ENCODE measurements around the gene CD247.

CD247 gene

DNA sequence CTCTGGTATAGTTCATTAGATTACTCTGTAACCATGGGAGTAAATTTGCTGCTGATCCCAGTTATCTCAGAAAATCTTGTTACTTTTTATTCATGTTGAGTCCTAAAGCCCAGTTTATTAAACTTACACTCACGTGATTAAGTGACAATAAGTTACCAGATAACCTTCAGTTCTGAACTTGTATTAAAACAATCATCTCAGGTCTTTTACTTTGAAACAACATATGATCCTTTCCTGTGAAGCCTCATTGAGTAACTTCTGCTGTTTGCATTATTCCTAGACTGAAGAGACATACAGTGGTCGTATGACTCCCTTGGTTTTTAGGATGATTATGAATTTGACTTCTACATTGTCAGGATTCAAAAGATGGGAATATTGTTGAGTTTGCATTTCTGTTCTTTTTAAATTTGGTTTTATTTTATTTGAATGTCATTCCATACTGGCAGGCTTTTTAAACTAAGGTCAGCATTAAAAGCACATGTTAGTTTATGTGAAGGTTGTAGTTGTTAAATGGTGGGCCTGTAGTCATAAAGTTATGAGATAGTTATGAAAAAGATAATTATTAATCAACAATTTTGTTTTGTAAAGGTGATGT, 117.9 kb downstream of the CD247 start:
- DNase-seq: no peak

DNA sequence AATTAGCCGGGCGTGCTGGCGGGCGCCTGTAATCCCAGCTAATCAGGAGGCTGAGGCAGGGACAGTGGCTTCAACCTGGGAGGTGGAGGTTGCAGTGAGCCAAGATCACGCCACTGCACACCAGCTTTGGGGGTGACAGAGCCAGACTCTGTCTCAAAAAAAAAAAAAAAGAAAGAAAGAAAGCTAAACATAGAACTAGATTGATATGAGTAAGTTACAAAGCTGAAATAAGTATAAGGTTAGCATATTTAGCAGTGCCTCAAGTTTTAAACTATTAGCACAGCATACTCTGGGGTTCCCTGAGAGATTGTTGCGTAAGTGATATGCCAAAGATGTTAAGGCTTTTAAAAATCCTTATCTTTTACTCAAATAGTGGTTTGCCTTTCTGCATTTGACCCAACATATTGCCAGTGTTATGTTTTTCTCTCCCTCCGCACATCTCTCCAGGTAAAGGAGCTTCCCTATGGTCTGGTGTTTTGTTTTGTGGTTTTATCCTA, 126.1 kb downstream of the CD247 start:
- no peak for DNase-seq

DNA sequence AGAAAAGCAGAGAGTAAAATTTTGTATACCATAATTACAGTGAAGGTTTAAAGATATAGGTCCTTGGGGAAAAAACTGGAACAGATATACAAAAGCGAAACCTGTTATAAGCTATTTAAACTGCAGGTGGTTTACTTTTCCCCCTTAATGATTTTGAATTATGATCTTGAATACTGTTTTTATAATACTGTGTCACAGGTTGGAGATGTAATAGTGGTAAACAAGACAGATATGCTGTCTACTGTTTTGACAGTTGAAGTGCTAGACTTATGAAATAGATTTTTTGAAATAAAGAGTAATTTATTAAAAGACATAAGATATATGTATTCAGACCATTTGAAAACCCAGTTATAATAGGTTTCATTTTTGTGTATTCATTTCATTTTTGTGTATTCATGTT, 129.4 kb downstream of the CD247 start:
- no peak for DNase-seq

DNA sequence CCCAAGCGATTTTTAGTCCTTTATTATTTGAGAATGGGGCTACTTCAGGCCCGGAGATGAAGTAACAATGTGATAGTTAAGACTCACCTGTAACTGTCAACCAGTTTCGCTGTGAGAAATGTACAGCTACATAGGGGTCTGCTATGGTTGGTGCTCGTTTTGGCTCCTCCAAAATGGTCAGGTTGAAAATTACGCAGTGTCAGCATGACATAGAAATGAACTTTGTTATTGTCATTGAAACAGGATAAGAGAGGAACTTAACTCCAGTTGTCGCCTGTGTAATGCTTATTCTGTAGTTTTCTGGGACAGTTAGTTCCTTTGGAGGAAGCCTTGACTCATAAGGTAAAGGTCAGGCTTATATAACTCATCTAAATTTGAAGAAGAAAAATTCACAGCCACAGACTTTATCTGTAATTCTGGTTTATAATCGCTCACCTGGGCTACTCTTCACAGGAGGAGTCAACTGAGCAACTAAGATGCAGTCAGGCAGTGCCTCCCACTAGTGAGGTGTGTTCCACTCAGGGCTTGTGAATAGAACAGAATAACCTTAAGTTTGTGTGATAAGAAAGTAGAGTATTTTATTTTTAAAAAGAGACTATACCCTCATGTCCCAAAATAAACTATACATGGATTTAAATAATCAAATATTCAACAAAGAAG, 130.9 kb downstream of the CD247 start:
- DNase-seq: no peak
